Stimulated activated memory B cell treated with anti-CD40 and anti-IgM and Interleukin-4, amounts not matched to agents 10 μg/mL and 1 μg/mL and 100 μg/mL, for 72 hours (primary cell): ENCODE data around the gene PCMT1.
"Not testable (repeated sequence)": the region's sequence is repeated elsewhere in the genome, so short reads cannot be mapped to it uniquely, and the experiment has no call there.

Source experiments
- ATAC-seq: fragments of 150-1000 bp; cut with Tn5 transposase; 2 replicates; pipeline ENCODE4 v1.10.0; 2021
- H3K27ac Mint-ChIP-seq: one replicate; pipeline ENCODE4 v1.8.0; 2022; ENCODE audit warnings: mild to moderate bottlenecking, mixed read lengths
- H3K27me3 Mint-ChIP-seq: one replicate; pipeline ENCODE4 v1.8.0; 2022; ENCODE audit warnings: mixed read lengths
- H3K36me3 Mint-ChIP-seq: one replicate; pipeline ENCODE4 v1.8.0; 2022; ENCODE audit warnings: mixed read lengths
- H3K4me1 Mint-ChIP-seq: one replicate; pipeline ENCODE4 v1.8.0; 2022; ENCODE audit warnings: mixed read lengths
- H3K4me3 Mint-ChIP-seq: one replicate; pipeline ENCODE4 v1.8.0; 2022; ENCODE audit warnings: mild to moderate bottlenecking, moderate library complexity, mixed read lengths
- H3K9me3 Mint-ChIP-seq: one replicate; pipeline ENCODE4 v1.8.0; 2022; ENCODE audit warnings: mixed read lengths

The PCMT1 gene

GRCh38 chr6:149733089-149733720 lies 16.3 kb upstream of the PCMT1 start:
- peaks cover 9% of the 10 kb centered on the region for H3K4me1 Mint-ChIP-seq
- peaks cover 22% of the 10 kb centered on the region for H3K36me3 Mint-ChIP-seq
- H3K9me3 Mint-ChIP-seq: no peaks in the 10 kb centered on the region
- no peak for ATAC-seq
- H3K4me3 Mint-ChIP-seq: no peak overlapping the region
- no peak overlapping the region for H3K27ac Mint-ChIP-seq
- no peaks in the 10 kb centered on the region for H3K27me3 Mint-ChIP-seq

- Mint-ChIP-seq H3K27me3 (no peaks in the 10 kb centered on the region), H3K36me3 (peaks cover 24% of the 10 kb centered on the region), H3K9me3 (no peaks in the 10 kb centered on the region), H3K4me3 (no peak overlapping the region), H3K27ac (no peak overlapping the region), H3K4me1 (no peaks in the 10 kb centered on the region)
- no peak for ATAC-seq
Measured at GRCh38 chr6:149734915-149735314, 14.6 kb upstream of the PCMT1 start.

DNA sequence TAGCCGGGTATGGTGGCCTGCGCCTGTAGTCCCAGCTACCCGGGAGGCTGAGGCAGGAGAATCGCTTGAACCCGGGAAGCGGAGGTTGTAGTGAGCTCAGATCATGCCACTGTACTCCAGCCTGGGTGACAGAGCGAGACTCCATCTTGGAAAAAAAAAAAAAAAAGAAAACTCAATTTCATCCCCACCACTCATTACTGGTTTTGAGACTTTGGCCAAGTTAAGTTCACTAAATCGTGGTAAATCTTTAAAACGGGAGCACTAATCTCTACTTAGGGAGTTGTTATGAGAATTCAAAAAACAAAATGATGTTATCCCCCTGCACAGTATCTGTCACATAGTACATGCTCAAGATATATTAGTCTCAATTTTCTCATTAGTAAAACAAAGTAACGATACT lies 4.3 kb upstream of the PCMT1 start:
- H3K27me3 Mint-ChIP-seq, H3K9me3 Mint-ChIP-seq, ATAC-seq: not testable (repeated sequence)
- H3K27ac Mint-ChIP-seq: peak overlapping the region; percentile 88
- peaks cover 12% of the 10 kb centered on the region for H3K36me3 Mint-ChIP-seq
- H3K4me1 Mint-ChIP-seq: peaks cover 14% of the 10 kb centered on the region
- peak overlapping the region; percentile 96 for H3K4me3 Mint-ChIP-seq

- Mint-ChIP-seq H3K36me3 (peaks cover 5% of the 10 kb centered on the region), H3K4me3 (peak within 1 kb of the TSS; percentile 96), H3K27ac (peak within 1 kb of the TSS; percentile 88), H3K27me3 (no peaks in the 10 kb centered on the region), H3K9me3 (no peaks in the 10 kb centered on the region), H3K4me1 (peaks cover 24% of the 10 kb centered on the region)
- ATAC-seq: peak; percentile 80
Measured at GRCh38 chr6:149746147-149746946, 3.2 kb upstream of the PCMT1 start, which contains the start of gene NUP43. Gene NUP43, minus strand, starts transcription at chr6:149746529. Its CDS starts 34 bp downstream, at chr6:149746495.

GRCh38 chr6:149749082-149749593 lies 403 bp upstream of the PCMT1 start:
- H3K27ac Mint-ChIP-seq: peak overlapping the region; percentile 83
- H3K4me3 Mint-ChIP-seq: peak overlapping the region; percentile 82
- peak; percentile 1 for ATAC-seq
- H3K4me1 Mint-ChIP-seq: peaks cover 29% of the 10 kb centered on the region
- not testable (repeated sequence) for H3K36me3 Mint-ChIP-seq, H3K27me3 Mint-ChIP-seq, H3K9me3 Mint-ChIP-seq

DNA sequence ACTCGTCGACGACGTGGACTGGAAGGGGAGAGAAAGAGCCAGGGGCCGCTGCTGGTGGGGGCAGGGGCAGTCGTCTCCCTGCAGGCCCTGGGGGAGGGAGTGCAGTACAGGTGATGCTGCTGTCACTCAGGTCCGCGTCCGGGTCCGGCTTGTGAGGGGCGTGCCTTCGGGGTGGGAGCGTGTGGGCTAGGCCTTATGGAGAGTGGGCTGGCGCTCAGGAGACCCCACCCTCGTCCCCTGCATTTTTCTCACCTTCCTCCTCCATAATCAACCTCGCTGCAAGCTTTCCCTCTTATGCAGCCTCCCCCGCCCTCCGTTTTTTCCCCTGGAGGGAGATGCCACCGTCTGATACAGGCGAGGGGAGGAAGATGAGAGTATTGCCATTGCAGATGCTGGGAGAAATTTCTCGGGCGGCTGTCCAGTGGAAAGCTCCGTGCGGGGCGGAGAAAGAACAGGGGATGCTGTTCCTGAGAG lies 632 bp downstream of the PCMT1 start:
- peaks cover 32% of the 10 kb centered on the region for H3K4me1 Mint-ChIP-seq
- H3K9me3 Mint-ChIP-seq: no peaks in the 10 kb centered on the region
- peak overlapping the region; percentile 82 for H3K4me3 Mint-ChIP-seq
- peak overlapping the region; percentile 83 for H3K27ac Mint-ChIP-seq
- no peaks in the 10 kb centered on the region for H3K36me3 Mint-ChIP-seq
- ATAC-seq: peak; percentile 60
- H3K27me3 Mint-ChIP-seq: no peaks in the 10 kb centered on the region

DNA sequence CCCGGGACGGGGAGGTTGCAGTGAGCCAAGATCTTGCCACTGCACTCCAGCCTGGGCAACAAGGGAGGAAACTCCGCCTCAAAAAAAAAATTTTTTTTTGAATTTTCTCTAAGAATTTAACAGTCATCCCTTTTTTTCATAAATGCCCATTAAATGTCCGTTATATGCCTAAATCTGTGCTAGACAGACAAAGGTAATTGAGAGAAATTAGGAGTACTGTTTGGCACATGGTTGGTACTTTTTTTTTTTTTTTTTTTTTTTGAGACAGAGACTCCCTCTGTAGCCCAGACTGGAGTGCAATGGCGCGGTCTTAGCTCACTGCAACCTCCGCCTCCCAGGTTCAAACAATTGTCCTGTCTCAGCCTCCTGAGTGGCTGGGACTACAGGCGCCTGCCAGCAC lies 1.7 kb downstream of the PCMT1 start:
- Mint-ChIP-seq H3K36me3 (peaks cover 6% of the 10 kb centered on the region), H3K4me3 (peak overlapping the region; percentile 82), H3K9me3 (no peaks in the 10 kb centered on the region), H3K4me1 (peaks cover 41% of the 10 kb centered on the region), H3K27me3 (no peaks in the 10 kb centered on the region), H3K27ac (no peak overlapping the region)
- no peak for ATAC-seq

GRCh38 chr6:149751920-149752319 lies 2.4 kb downstream of the PCMT1 start:
- not testable (repeated sequence) for H3K9me3 Mint-ChIP-seq, H3K27me3 Mint-ChIP-seq, H3K36me3 Mint-ChIP-seq, ATAC-seq, H3K4me3 Mint-ChIP-seq, H3K27ac Mint-ChIP-seq
- H3K4me1 Mint-ChIP-seq: peaks cover 35% of the 10 kb centered on the region

DNA sequence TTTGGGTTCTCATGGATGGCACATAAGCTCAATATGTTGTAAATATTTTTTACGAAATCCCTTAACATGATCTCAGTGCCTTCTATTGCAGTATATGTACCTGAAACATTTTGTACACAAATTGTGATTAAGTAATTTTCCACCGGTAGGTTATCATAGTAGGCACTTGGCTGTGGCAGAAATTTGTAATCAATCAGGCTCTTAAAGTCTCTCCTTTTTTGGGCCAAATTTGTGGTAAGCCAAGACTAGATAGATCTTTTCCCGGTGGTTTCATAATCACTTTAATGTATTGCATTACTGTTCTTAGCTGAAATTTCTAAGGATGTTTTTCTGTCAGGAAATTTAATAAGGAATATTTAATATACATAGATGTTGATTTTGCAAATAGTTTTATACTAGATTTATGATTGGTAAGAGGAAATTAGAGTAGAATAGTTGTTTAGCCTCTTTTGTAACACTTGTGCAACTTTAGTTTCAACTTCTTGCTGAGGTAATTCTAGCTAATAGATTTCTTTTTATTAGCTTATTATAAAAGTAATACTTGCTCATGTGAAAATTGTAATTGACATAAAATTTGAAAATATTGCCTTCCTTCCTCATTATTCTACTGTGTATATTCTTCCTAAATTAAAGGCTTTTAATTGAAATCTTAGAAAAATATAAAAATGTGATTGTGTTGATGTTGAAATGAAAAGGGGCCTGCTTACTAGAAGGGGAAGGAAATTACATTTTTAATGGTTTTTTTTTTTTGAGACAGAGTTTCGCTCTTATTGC lies 3.2 kb downstream of the PCMT1 start:
- Mint-ChIP-seq H3K4me1 (peaks cover 30% of the 10 kb centered on the region), H3K9me3 (no peaks in the 10 kb centered on the region), H3K36me3 (peaks cover 6% of the 10 kb centered on the region), H3K4me3 (no peak overlapping the region), H3K27me3 (no peaks in the 10 kb centered on the region), H3K27ac (no peak overlapping the region)
- ATAC-seq: no peak

- not testable (repeated sequence) for H3K9me3 Mint-ChIP-seq, H3K4me3 Mint-ChIP-seq, H3K27ac Mint-ChIP-seq, H3K27me3 Mint-ChIP-seq, H3K36me3 Mint-ChIP-seq, ATAC-seq
- H3K4me1 Mint-ChIP-seq: peaks cover 30% of the 10 kb centered on the region
Measured at GRCh38 chr6:149753374-149753637, 3.8 kb downstream of the PCMT1 start.

- H3K4me1 Mint-ChIP-seq: peaks cover 31% of the 10 kb centered on the region
- H3K4me3 Mint-ChIP-seq: no peak overlapping the region
- H3K36me3 Mint-ChIP-seq: peaks cover 6% of the 10 kb centered on the region
- no peak overlapping the region for H3K27ac Mint-ChIP-seq
- no peaks in the 10 kb centered on the region for H3K27me3 Mint-ChIP-seq
- H3K9me3 Mint-ChIP-seq: no peaks in the 10 kb centered on the region
- no peak for ATAC-seq
Measured at GRCh38 chr6:149754548-149754947, 5.0 kb downstream of the PCMT1 start.

- Mint-ChIP-seq H3K4me1 (peaks cover 34% of the 10 kb centered on the region), H3K9me3 (no peaks in the 10 kb centered on the region), H3K36me3 (peaks cover 15% of the 10 kb centered on the region), H3K4me3 (no peak overlapping the region), H3K27me3 (no peaks in the 10 kb centered on the region), H3K27ac (no peak overlapping the region)
- peak; percentile 59 for ATAC-seq
Measured at GRCh38 chr6:149755300-149756260, 6.0 kb downstream of the PCMT1 start.

DNA sequence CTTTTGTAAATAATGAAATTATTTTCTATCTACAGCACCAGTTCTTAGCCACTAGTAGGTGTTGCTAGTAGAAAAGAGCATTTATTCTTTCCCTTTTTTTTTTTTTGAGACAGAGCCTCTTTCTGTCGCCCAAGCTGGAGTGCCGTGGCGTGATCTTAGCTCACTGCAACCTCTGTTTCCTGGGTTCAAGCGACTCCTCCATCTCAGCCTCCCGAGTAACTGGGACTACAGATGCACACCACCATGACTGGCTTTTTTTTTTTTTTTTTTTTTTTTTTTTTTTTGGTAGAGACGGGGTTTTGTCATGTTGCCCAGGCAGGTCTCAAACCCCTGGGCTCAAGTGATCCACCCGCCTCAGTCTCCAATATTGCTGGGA lies 6.7 kb downstream of the PCMT1 start:
- no peak overlapping the region for H3K27ac Mint-ChIP-seq
- no peak for ATAC-seq
- peaks cover 36% of the 10 kb centered on the region for H3K4me1 Mint-ChIP-seq
- no peaks in the 10 kb centered on the region for H3K9me3 Mint-ChIP-seq
- no peaks in the 10 kb centered on the region for H3K27me3 Mint-ChIP-seq
- H3K36me3 Mint-ChIP-seq: peaks cover 15% of the 10 kb centered on the region
- no peak overlapping the region for H3K4me3 Mint-ChIP-seq

DNA sequence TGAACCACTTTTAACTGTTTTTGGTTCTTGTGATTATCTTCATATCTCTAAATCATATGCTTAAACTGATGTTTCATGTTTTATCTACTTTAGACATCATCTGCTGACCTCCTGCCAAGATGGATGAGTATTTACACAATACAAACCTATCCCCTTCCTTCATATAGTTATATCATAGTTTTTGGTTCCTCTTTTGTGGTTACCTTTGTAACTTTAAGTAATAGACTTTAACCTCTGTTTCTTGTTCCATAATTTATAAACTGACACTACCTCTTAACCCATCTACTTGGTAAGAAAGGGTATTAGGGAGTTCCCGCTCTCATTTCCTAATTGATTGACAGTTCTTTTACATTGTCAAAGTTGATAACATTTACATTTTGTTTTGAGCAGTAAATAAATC lies 11.9 kb downstream of the PCMT1 start:
- H3K36me3 Mint-ChIP-seq: peaks cover 17% of the 10 kb centered on the region
- H3K4me1 Mint-ChIP-seq: peaks cover 28% of the 10 kb centered on the region
- peak; percentile 90 for ATAC-seq
- H3K4me3 Mint-ChIP-seq: no peak overlapping the region
- H3K27ac Mint-ChIP-seq: no peak overlapping the region
- peaks cover 4% of the 10 kb centered on the region for H3K9me3 Mint-ChIP-seq
- no peaks in the 10 kb centered on the region for H3K27me3 Mint-ChIP-seq
